GM19035 (cell line): Measurements from ENCODE around the gene MUC5AC.
"Not testable (repeated sequence)": the region's sequence is repeated elsewhere in the genome, so short reads cannot be mapped to it uniquely, and the experiment has no call there.

Source experiments
- ATAC-seq: cut with Tn5 transposase; IDR thresholded peaks from one replicate; pipeline ENCODE4 v1.9.1; 2021; ENCODE audit not compliant: unreplicated experiment

Gene MUC5AC

GRCh38 chr11:1248951-1249350 is 91.2 kb downstream of the MUC5AC start:
- not testable (repeated sequence) for ATAC-seq

DNA sequence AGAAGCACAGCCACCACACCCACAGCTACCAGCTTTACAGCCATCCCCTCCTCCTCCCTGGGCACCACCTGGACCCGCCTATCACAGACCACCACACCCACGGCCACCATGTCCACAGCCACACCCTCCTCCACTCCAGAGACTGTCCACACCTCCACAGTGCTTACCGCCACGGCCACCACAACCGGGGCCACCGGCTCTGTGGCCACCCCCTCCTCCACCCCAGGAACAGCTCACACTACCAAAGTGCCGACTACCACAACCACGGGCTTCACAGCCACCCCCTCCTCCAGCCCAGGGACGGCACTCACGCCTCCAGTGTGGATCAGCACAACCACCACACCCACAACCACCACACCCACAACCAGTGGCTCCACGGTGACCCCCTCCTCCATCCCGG is 92.7 kb downstream of the MUC5AC start:
- not testable (repeated sequence) for ATAC-seq
